Islet precursor cell (in vitro differentiated cells): ENCODE data around the gene IMPDH2.
A peak's percentile ranks its signal among the peaks of the same experiment; 100 is the strongest.

Source experiments
- DNase-seq: peaks from one replicate; pipeline ENCODE4 v3.0.0-alpha.2; 2018

Gene IMPDH2

DNA sequence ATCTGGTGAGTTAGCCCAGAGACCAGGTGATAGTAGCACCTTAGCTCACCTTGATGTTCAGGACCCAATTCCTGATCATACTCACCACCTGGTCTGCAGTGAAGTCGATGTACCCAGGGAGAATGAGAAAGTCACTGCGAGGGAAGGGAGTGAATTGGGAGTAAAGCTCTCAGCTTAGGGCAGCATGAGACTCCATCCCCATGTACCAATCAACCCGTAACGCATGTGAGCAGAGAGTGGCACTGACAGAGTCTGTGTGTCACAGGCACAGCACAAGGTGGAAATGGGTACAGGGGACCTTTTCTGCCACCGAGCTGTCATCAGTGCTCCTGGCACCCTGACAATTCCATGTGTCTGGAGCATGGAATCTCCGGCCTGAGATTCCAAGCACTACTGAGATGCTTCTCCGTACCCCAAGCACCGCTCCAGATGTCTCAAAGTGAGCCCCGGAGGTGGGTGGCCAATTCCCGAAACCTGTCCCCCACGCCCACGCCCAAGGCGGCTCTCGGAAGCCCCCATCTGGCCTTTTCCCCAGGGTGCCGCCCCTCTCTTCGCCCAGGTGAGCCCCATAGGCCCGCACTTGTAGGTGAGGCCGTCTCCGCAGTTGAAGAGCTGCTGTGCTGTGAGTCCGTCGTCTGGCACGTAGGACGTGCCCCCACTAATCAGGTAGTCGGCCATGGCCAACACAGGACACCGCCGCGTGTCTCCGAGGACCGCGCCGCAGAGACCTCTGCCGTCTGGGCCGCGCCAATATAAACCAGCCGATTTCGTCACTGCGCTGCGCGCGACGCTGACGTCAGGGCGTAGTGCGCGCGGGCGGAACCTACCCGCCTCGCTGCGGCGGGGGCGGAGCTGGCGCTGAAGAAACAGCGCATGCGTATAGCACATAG lies at the start of gene IMPDH2:
Gene IMPDH2, minus strand, starts transcription at position 726 of the 890 bp plus-strand sequence. Its CDS starts 48 bp downstream, at position 678.
- peak; percentile 95 for DNase-seq

DNA sequence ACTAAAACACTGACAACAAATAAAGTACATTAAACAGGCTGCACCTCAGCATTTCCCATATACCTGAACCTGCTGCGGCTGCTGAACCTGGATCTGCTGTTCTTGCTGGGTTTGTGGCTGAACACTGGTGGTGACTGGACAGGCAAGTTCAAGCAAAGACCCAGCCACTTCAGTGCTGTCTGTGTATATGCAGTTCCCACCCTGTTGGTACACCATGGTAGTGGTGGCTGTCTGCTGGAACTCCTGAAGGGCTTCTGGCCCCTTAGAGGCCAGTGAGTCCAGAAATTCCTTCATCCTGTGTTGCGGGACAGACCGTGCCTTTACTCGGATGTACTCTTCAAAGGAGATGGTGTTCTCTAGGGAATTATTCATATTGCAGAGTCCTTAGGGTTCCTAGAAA lies 47.4 kb upstream of the IMPDH2 start:
- no peak for DNase-seq

DNA sequence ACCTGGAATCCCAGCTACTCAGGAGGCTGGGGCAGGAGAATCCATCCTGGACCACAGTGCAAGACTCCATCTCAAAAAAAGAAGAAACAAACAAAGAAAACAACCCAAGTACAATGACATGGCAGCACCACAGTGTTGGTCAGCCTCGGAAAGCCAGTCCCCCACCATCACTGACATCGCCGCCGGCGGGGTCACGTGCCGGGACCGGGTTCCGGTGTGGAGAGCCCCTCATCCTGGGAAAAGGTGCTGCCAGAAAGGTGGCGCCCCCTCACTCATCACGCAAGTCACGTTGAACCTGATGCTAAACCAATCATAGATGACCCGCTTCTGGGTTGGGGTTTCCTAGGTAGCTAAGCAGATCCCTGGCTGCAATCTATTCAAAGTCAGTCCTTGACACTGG lies 46.9 kb upstream of the IMPDH2 start:
- no peak for DNase-seq

- DNase-seq: no peak
These were observed 28.8 kb upstream of the IMPDH2 start for GRCh38 chr3:49058011-49058410.

GRCh38 chr3:49057268-49057667 lies 28.1 kb upstream of the IMPDH2 start:
- DNase-seq: no peak

DNA sequence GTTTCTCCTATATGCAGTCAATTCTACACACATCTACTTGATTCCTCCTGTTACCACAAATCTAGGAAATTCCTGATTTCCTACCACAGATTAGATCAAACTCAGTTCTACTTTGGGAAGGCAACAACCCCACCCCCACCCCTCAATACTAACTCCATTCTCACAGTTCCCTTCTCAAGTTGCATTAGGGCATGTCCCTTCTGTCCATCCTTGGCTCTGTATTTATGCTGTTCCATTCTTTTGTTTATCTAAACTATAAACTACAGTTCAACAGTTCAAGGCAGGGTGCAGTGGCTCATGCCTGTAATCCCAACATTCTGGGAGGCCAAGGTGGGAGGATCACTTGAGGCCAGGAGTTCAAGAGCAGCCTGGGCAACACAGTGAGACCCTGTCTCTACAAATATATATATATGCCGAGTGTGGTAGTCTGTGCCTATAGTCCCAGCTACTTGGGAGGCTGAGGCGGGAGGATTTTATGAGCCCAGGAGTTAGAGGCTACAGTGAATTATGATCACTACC lies 25.2 kb upstream of the IMPDH2 start:
- no peak for DNase-seq

- DNase-seq: no peak
These were observed 24.3 kb upstream of the IMPDH2 start for GRCh38 chr3:49053543-49053942.

DNA sequence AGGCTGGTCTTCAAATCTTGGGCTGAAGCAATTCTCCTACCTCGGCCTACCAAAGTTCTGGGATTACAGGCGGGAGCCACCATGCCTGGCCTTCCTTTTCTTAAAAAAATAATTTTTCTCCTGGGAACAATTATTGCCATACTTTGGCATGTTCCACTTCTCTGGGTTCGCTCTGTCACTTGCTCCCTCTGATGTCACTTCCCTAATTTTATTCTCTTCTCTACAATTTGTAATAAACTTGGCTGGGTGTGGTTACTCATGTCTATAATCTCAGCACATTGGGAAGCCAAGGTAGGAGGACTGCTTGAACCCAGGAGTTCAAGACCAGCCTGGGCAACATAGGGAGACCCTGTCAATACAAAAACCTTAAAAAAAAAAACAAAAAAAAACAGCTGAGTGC lies 6.1 kb upstream of the IMPDH2 start:
- no peak for DNase-seq

DNA sequence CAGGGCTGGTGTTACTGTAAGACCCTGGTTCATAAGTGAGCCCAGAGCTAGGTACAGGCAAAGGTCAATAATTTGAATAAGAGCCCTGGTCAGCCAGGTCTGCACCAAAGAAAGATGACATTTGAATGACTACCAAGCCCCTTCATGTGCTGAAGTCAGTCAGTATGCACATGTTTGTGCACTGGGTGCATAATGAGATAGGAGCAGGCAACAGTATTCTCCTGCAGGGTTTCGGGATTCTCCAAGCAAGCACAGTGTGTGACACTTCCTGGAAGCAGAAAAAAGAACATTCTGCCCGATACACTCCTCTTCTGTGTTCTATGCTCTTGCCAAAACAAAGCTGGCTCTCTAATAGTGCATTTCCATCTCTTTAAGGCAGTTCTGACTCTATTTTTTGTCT lies 5.5 kb upstream of the IMPDH2 start:
- no peak for DNase-seq

GRCh38 chr3:49032646-49033304 lies 3.6 kb upstream of the IMPDH2 start:
- DNase-seq: no peak

DNA sequence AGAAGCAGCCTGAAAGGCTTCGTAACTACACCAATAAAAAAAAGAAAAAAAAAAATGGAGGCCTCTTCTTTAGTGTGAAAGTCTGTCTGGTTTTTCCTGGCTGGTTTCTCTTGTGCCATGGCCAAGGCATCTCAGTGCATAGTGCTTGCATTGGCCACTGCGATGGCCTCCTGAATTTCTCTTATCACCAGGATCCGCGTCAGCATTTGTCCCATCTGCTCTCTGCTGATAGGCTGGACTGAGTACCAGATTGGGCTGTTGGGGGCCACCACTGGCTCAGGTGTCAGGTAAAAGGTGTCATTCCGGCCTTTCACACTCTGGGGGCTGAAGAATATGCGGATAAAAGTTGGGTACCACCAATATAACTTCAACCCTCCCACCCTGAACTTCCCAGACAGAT lies 1.1 kb upstream of the IMPDH2 start:
- DNase-seq: no peak

DNA sequence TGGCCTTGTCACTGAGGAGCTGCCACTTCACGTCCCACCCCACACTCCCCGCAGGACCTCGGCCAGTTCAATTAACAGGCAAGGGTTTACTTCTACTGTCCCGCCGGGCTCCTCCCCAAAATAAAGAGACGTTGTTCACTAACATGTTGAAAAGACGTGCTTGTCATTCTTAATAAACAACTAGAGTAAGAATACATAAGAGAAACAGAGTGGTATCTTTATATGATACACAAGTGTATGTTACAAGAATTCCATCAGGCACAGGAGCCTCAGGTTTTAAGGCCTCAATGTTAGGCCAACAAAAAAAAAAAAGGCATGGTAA lies 326 bp upstream of the IMPDH2 start:
- no peak for DNase-seq

DNA sequence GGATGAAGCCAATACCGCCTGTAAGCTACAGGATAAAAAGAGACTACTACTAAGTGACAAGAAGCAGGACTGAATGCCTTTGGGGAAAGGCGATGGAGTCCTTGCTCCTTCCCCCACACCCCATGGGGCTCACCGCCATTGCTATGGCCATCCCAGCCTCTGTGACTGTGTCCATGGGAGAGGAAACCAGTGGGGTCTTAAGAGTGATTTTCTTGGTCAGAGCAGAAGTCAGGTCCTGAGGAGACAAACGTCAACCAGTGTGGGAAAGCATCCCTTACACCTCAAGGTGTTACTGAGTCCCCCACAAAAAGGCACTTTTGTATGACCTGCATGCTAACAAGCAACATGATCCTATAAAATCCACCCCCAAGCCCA lies 913 bp downstream of the IMPDH2 start:
- no peak for DNase-seq

GRCh38 chr3:49027634-49028033 lies 1.6 kb downstream of the IMPDH2 start:
- DNase-seq: no peak

- DNase-seq: no peak
These were observed 2.7 kb downstream of the IMPDH2 start for GRCh38 chr3:49026536-49026935.

GRCh38 chr3:49025793-49026520 lies 3.2 kb downstream of the IMPDH2 start:
- DNase-seq: no peak

DNA sequence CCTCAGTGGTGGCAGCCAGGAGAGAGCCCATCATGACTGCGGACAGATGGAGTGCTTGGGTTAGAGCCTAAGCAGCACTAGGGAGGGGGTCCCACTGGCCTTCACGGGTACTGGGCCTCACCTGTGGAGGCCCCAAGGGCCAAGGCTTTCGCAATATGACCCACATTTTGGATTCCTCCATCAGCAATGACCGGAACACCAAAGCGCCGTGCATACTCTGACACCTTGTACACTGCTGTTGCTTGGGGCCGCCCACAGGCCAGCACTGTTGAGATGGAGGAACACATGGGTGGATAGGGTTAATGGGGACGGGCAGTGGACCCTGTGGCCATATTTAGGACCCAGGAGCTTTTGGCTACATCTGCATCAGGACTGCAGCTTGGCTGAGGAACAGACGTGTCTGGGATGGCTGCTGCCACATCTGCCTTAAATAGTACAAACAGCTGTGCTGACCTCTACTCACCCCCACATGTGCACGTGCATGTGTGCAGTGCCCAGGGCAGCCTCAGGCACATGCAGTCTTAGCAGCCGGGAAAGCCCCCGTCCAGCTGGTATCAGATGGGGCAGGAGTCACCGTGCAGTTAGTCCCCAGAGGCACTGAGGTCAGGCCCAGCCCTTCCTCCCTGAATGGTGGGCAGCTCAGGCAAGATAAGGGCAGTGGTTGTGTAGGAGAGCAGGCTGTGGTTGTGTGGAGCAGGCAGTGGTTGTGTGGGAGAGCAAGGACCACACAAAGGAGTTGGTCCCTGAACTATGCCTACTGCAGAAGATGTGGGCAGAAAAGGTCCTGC lies 4.0 kb downstream of the IMPDH2 start:
- DNase-seq: peak; percentile 43

GRCh38 chr3:49024449-49024848 lies 4.7 kb downstream of the IMPDH2 start:
- DNase-seq: peak; percentile 31

- peak; percentile 30 for DNase-seq
These were observed 5.4 kb downstream of the IMPDH2 start for GRCh38 chr3:49023775-49024174.

GRCh38 chr3:49022688-49023171 lies 6.5 kb downstream of the IMPDH2 start:
- DNase-seq: peak; percentile 60

- peak; percentile 98 for DNase-seq
These were observed 7.1 kb downstream of the IMPDH2 start, which contains the start of gene NDUFAF3 for GRCh38 chr3:49021813-49022687. TSS of gene NDUFAF3 (plus strand) at chr3:49022121. CDS start at chr3:49022145, 24 bp downstream.
